ENCODE measurements around the gene LDLR.
"Not testable (repeated sequence)": the region's sequence is repeated elsewhere in the genome, so short reads cannot be mapped to it uniquely, and the experiment has no call there.

LDLR gene

DNA sequence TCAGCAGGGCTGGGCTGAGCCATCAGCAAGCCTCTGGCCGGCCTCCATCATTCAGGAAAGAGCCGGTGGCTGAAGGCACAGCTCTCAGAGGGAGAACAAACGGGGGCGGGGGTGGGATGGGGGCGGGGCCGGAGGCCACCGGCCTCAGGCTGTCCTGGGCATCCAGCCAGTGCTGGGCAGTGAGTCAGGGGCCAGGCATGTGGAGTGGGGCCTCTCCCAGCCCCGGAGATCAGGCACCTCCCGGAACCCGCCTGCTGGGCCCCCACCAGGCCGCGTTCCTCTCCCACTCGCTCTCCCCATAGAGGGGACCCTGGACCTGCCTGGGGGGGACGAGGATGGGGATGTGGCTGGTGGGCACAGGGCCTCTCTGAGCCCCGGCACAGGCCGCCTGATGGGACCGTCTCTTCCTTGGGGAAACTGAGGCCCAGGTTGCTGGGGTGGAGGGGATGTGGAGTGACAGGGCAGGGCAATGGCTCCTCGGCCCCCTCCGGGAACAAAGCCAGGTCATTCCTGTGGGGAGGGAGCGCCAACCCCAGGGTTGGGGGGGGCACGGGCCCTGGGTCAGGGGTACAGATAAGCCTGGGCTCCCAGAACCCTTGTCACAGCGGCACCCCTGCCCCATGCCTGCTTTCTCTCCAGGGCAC lies 53.4 kb downstream of the LDLR start:
- DNase-seq, result no peak

DNA sequence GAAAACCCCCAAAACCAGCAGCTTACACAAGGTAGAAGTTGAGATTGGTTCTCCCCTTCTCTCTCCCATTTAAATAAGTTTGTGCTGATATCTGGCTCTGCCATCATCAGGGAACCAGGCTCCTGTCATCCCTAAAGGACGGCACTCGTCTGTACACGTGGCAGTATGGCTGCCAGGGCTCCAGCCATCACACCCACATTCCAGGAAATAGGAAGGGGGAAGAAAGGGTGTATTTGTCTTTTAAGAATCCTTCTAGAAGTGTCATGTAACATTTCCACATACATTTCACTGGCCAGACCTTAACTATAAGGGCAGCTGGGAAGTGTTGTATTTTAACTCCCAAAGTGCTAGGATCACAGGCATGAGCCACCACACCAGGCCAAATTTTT lies 56.3 kb downstream of the LDLR start:
- no peak for DNase-seq

DNA sequence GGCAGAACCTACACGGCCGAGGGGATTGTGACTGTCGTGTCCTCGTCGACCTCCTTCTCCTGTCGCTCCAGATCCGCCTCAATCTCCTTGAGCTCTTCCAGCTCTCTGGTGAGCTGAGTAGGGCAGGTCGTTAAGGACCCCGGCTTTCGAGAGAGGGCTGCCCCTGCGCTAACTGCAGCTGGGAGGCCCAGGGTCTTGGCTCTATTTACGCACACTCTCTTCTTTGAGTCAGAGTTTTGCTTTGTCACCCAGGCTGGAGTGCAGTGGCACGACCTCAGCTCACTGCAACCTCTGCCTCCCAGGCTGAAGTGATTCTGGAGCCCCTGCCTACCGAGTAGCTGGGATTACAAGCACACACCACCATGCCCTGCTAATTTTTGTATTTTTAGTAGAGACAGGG lies 58.7 kb downstream of the LDLR start:
- no peak for DNase-seq

GRCh38 chr19:11151181-11151580 lies 61.9 kb downstream of the LDLR start:
- DNase-seq, result no peak

DNA sequence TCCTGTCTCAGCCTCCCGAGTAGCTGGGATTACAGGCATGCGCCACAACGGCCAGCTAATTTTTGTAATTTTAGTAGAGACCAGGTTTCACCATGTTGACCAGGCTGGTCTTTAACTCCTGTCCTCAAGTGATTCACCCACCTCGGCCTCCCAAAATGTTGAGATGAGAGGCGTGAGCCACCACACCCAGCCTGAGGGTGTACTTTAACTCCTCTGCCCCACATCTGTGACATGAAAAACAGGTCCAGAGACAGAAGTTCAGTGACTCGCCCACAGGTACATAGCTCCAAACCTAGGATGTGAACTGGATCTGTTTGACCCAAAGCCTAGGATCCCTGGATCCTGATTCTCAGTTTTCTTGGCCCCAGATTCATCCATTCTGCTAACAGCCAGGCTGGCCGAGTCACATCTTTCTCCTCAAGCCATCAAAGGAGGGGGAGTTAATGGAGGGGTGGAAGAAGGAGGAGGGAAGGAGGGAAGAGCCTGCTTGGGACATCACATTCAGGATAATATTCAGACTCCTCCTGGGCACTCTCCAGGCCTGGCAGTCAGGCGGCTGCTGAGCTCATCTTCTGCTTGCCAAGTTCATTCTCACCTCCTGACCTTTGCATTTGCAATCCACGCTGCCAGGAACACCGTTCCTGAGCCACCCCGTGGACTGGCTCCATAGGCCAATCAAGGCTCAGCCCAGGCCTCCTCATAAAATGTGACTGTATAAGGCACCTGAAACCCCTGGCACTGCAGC lies 63.2 kb downstream of the LDLR start:
- no peak for DNase-seq

DNA sequence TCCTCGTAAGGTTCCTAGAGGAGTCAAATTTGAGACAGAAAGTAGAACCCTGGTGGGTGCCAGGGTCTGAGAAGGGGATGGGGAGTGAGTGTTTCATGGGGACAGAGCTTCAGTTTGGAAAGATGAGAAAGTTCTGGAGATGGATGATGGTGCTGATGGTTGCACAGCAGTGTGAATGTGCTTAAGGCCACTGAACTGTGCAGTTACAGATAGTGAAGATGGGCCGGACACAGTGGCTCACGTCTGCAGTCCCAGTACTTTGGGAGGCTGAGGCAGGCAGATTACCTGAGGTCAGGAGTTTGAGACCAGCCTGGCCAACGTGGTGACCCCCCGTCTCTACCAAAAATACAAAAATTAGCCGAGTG lies 65.4 kb downstream of the LDLR start:
- DNase-seq, result no peak

GRCh38 chr19:11155373-11156120 lies 66.3 kb downstream of the LDLR start, which contains the start of gene SPC24:
Gene SPC24 (minus strand): TSS chr19:11155782. CDS start chr19:11155776, 6 bp downstream.
- peak; percentile 96 for DNase-seq

DNA sequence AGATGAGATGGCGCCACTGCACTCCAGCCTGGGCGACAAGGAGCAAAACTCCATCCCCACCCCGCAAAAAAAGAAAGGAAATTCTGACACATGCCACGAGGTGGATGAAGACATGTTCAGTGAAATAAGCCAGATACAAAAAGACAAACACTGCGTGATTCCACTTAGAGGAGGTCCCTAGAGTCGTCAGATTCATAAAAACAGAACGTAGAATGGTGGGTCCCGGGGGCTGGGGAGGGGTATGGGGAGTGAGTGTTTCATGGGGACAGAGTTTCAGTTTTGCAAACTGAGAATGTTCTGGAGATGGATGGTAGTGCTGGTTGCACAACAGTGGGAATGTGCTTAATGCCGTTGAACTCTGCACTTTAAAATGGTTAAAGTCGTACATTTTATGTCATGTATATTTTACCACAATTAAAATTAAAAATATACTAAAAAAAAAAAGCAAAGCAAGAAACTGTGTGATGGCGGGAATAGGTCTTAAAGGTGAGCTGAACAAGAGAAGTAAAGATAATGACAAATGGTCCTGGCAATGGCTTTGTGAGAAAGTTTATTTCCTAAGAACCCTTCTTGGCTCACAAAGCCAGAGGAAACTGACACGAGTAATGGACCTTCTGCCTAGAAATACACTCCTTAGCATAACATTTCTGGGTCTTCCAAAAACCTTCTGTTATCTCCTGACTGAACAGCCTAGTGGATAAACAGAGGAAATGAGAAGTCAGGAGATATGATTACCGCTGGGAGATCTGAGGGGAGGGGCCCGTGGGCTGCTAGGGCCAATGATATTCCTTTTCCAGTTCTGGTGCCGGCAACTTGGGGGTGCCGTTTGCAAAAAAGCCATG lies 70.6 kb downstream of the LDLR start:
- DNase-seq, result no peak

- DNase-seq, result not testable (repeated sequence)
Measured at GRCh38 chr19:11160440-11160768, 71.1 kb downstream of the LDLR start.

- no peak for DNase-seq
Measured at GRCh38 chr19:11164296-11164695, 75.0 kb downstream of the LDLR start.

DNA sequence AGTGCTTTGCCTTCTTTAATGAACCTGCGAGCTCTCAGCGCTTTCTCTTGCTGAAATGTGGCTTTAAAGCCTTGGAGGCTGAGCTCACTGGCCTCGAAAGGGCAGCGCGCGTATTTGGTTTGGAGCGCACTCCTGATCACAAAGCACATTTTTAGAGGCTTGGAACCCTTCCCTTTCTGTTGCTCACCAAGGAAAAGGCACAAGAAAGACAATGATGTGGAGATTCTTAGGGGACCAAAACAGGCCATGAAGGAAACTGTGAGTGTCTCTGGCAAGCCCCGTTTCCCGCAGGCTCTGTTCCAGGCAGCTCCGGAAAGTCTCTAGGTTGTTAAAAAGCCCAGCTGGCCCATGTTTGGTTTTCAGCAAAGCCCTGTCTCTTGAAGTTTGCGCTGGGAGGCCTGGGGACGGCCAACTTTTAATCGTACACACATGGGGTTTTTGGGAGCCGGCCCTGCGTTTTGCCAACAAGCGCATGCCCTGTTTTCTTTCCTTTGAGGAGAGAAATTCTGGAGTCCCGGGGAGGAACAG lies 75.7 kb downstream of the LDLR start:
- no peak for DNase-seq

DNA sequence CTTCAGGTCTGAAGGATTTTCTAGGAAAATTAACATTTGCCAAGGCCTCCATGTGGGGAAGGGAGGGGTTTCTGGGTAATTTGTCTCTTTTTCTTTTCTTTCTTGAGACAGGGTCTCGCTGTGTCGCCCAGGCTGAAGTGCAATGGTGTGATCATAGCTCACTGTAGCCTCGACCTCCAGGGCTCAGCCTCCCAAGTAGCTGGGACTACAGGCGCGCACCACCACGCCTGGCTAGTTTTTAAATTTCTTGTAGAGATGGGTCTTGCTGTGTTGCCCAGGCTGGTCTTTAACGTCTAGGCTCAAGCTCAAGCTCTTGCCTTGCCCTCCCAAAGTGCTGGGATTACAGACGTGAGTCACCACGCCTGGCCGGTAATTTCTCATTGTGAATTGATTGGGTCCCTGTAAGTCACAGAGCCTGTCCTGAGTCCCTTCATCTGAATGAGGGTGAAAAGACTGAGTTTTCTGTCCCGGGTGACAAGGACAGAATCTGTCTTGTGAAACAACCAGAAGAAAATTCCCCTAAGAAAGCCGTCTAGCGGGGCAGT lies 76.3 kb downstream of the LDLR start:
- DNase-seq, result no peak

GRCh38 chr19:11166281-11167142 lies 77.2 kb downstream of the LDLR start:
- no peak for DNase-seq

GRCh38 chr19:11168568-11168967 lies 79.3 kb downstream of the LDLR start:
- no peak for DNase-seq

DNA sequence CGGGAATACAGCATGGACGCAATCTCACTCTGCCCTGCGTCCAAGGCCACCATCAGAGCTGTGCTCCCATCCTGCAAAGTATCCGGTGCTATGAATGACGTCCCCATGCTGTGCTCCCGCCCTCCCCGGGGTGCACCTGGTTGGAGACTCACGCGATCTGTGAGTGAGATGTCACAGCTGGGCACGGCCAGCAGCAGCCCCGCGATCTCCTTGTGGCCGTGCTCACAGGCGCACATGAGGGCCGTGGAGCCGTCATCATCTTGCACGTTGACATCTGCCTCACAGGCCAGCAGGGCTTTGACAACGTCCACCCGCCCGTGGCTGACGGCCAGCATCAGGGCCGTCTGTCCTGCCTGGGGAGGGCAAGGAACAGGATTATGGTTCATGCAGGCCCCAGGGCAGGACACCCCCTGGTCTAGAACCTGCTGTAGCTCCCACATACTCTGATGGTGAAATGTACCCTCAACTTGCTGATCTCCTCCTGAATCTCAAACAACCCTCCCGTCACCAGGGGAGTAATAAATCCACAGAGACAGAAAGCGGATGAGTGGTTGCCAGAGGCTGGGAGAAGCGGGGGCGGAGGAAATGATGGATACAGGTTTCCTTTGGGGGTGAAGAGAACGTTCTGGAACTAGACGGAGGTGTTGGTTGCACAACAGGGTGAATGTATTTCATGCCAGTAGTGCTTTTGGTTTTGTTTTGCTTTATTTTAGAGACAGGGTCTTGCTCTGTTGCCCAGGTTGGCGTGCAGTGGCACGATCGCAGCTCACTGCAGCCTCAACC lies 80.8 kb downstream of the LDLR start:
- no peak for DNase-seq

- DNase-seq, result no peak
Measured at GRCh38 chr19:11171144-11171543, 81.9 kb downstream of the LDLR start.

GRCh38 chr19:11172576-11172975 lies 83.3 kb downstream of the LDLR start:
- DNase-seq, result no peak

GRCh38 chr19:11173516-11174155 lies 84.4 kb downstream of the LDLR start:
- no peak for DNase-seq

DNA sequence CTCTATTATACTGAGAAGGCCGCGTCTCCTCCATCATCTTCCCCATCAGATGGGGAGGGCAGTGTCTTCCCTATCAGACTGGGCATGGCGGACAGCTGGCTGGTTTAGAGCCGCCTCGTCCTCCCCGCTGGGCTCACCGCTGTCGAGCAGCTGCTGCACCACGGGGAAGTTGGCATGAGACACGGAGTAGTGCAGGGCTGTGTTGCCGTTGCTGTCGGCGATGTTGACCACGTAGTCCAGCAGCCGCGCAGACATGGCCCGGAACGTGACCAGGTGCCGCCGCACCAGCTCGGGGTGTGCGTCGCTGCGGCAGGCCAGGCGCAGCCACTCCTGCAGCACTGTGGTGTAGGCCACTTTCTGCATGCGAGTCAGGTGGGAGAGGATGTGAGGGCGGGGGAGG lies 85.1 kb downstream of the LDLR start:
- DNase-seq, result no peak

DNA sequence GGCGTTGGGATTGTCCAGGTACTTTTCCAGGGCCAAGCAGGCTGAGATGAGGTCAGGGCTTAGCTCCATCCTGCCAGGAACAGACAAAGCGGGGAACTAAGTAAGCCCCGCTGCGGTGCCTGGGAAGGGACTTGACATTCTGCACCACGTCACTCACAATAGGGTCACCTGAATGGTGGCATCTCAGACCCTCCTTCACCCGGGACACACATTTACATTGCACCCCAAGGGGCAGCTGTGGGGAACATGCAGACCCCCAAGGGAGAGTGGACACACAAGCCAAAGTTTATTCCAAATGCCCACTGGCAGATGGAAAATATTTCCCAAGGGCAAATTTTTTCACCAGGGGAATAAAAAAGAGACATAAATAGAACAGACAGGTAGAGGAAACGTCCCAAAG lies 86.7 kb downstream of the LDLR start:
- DNase-seq, result no peak

Data from activated effector memory CD4-positive, alpha-beta T cell treated with anti-CD3 and anti-CD28 coated beads, Interleukin-2, amount 50 U/mL, for 16 hours (primary cell).